Mesendoderm (in vitro differentiated cells): ENCODE results near the gene MGAT5.

Experiments used
- DNase-seq: peaks from one replicate; pipeline ENCODE4 v3.0.0; 2013
- H2AK5ac ChIP-seq: 2 replicates; pipeline ENCODE4 v1.6.1; 2013; ENCODE audit warnings: low read length, inconsistent platforms
- H2BK120ac ChIP-seq: 2 replicates; pipeline ENCODE4 v1.6.1; 2013; ENCODE audit warnings: low read depth, mild to moderate bottlenecking, low read length, moderate library complexity, mixed read lengths
- H2BK15ac ChIP-seq: replicated peaks from 2 replicates; pipeline ENCODE4 v1.6.1; 2013; ENCODE audit warnings: low read depth, mild to moderate bottlenecking, moderate library complexity
- H2BK5ac ChIP-seq: 2 replicates; pipeline ENCODE4 v1.6.1; 2013; ENCODE audit warnings: low read length, inconsistent platforms
- H3K18ac ChIP-seq: 2 replicates; pipeline ENCODE4 v1.6.1; 2013; ENCODE audit warnings: mild to moderate bottlenecking, low read length, mixed read lengths
- H3K23ac ChIP-seq: one replicate; pipeline ENCODE4 v1.6.1; 2013; ENCODE audit warnings: low read length
- H3K27ac ChIP-seq: 2 replicates; pipeline ENCODE4 v1.5.1; 2013; ENCODE audit warnings: low read depth, mild to moderate bottlenecking, inconsistent platforms, low read length, moderate library complexity
- H3K27me3 ChIP-seq: 2 replicates; pipeline ENCODE4 v1.6.1; 2013; ENCODE audit warnings: low read length, control low read depth, mild to moderate bottlenecking, inconsistent platforms; ENCODE audit not compliant: insufficient read depth, poor library complexity
- H3K36me3 ChIP-seq: 2 replicates; pipeline ENCODE4 v1.6.1; 2013; ENCODE audit warnings: low read length, inconsistent platforms; ENCODE audit not compliant: control insufficient read depth, insufficient read depth
- H3K4ac ChIP-seq: one replicate; pipeline ENCODE4 v1.6.1; 2013; ENCODE audit warnings: low read depth, mild to moderate bottlenecking, low read length, moderate library complexity
- H3K4me1 ChIP-seq: 2 replicates; pipeline ENCODE4 v1.6.1; 2013; ENCODE audit warnings: low read depth, low read length, inconsistent platforms; ENCODE audit not compliant: control insufficient read depth
- H3K4me2 ChIP-seq: 2 replicates; pipeline ENCODE4 v1.6.1; 2013; ENCODE audit warnings: low read length
- H3K4me3 ChIP-seq: 2 replicates; pipeline ENCODE4 v1.5.1; 2013; ENCODE audit warnings: mild to moderate bottlenecking, low read length
- H3K56ac ChIP-seq: one replicate; pipeline ENCODE4 v1.6.1; 2013; ENCODE audit warnings: low read length
- H3K79me1 ChIP-seq: 2 replicates; pipeline ENCODE4 v1.6.1; 2013; ENCODE audit warnings: low read length, inconsistent platforms
- H3K79me2 ChIP-seq: 2 replicates; pipeline ENCODE4 v1.6.1; 2013; ENCODE audit warnings: mild to moderate bottlenecking, low read length; ENCODE audit not compliant: control insufficient read depth, insufficient read depth
- H3K9ac ChIP-seq: 2 replicates; pipeline ENCODE4 v1.6.1; 2013; ENCODE audit warnings: low read length, inconsistent platforms
- H4K5ac ChIP-seq: one replicate; pipeline ENCODE4 v1.6.1; 2013; ENCODE audit warnings: low read length
- H4K8ac ChIP-seq: one replicate; pipeline ENCODE4 v1.6.1; 2013; ENCODE audit warnings: low read depth, mild to moderate bottlenecking, control low read depth, low read length, moderate library complexity
- WGBS: extraction: QIAGEN DNeasy Blood & Tissue Kit; methylation state at CpG from one replicate; pipeline ENCODE4 v1.1.7; 2013; ENCODE audit warnings: low lambda C conversion rate, missing lambda C conversion rate; ENCODE audit not compliant: insufficient coverage; ENCODE audit errors: extremely low coverage; 5-methylcytosine and 5-hydroxymethylcytosine counted together

MGAT5 gene

GRCh38 chr2:134401081-134401497 is 147.2 kb downstream of the MGAT5 start:
- H3K4ac ChIP-seq = no peak overlapping the region
- no peak for DNase-seq
- H2AK5ac ChIP-seq = no peak overlapping the region
- H3K9ac ChIP-seq = no peak overlapping the region
- H3K4me3 ChIP-seq = no peak overlapping the region
- no peaks in the 10 kb centered on the region for H3K79me2 ChIP-seq
- no peak overlapping the region for H3K23ac ChIP-seq
- H2BK5ac ChIP-seq = no peak overlapping the region
- H2BK120ac ChIP-seq = no peak overlapping the region
- no peak overlapping the region for H3K4me2 ChIP-seq
- no peak overlapping the region for H2BK15ac ChIP-seq
- H3K27ac ChIP-seq = no peak overlapping the region
- no peaks in the 10 kb centered on the region for H3K27me3 ChIP-seq
- H4K5ac ChIP-seq = no peak overlapping the region
- WGBS = no CpG with 5 or more reads among the region's 5 CpGs
- H3K18ac ChIP-seq = no peak overlapping the region
- H3K36me3 ChIP-seq = no peaks in the 10 kb centered on the region
- no peak overlapping the region for H3K56ac ChIP-seq
- H4K8ac ChIP-seq = no peak overlapping the region
- no peaks in the 10 kb centered on the region for H3K4me1 ChIP-seq
- H3K79me1 ChIP-seq = no peaks in the 10 kb centered on the region

DNA sequence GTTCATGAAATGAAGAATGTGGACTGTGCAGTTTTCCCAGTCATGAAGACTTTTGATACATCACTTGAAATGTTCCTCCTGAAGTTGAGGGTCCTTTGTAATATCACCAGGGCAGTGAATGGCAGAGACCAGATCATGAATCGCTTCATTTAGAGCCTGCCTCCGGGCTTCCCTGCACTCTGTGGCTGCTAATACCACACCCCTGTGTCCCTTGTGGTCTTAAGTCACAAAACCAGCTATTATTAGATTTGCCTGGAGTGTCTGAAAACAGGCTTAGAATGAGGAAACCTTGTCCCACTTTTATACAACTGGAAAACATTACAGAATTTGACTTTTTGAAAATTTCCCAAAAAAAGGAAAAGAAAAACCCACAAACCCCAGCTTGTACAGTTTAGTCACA is 147.9 kb downstream of the MGAT5 start:
- Histone ChIP-seq H3K27ac (no peak overlapping the region), H3K56ac (no peak overlapping the region), H3K9ac (no peak overlapping the region), H2BK120ac (no peak overlapping the region), H3K4me1 (no peaks in the 10 kb centered on the region), H3K27me3 (no peaks in the 10 kb centered on the region), H3K4ac (no peak overlapping the region), H3K36me3 (no peaks in the 10 kb centered on the region), H2AK5ac (no peak overlapping the region), H3K79me1 (no peaks in the 10 kb centered on the region), H2BK5ac (no peak overlapping the region), H3K18ac (no peak overlapping the region), H2BK15ac (no peak overlapping the region), H3K4me2 (no peak overlapping the region), H3K4me3 (no peak overlapping the region), H3K79me2 (no peaks in the 10 kb centered on the region), H4K8ac (no peak overlapping the region), H3K23ac (no peak overlapping the region), H4K5ac (no peak overlapping the region)
- DNase-seq = no peak
- no CpG with 5 or more reads among the region's 2 CpGs for WGBS

GRCh38 chr2:134402410-134402809 is 148.5 kb downstream of the MGAT5 start:
- WGBS = no CpG with 5 or more reads among the region's 1 CpG
- H3K4me3 ChIP-seq = no peak overlapping the region
- H3K27me3 ChIP-seq = no peaks in the 10 kb centered on the region
- no peak overlapping the region for H4K5ac ChIP-seq
- H4K8ac ChIP-seq = no peak overlapping the region
- no peak overlapping the region for H3K18ac ChIP-seq
- H3K4me1 ChIP-seq = no peaks in the 10 kb centered on the region
- H3K79me2 ChIP-seq = no peaks in the 10 kb centered on the region
- H3K23ac ChIP-seq = no peak overlapping the region
- no peaks in the 10 kb centered on the region for H3K36me3 ChIP-seq
- H3K4me2 ChIP-seq = no peak overlapping the region
- no peak overlapping the region for H3K27ac ChIP-seq
- no peaks in the 10 kb centered on the region for H3K79me1 ChIP-seq
- no peak overlapping the region for H2BK5ac ChIP-seq
- no peak overlapping the region for H3K56ac ChIP-seq
- H2BK15ac ChIP-seq = no peak overlapping the region
- H2BK120ac ChIP-seq = no peak overlapping the region
- H3K9ac ChIP-seq = no peak overlapping the region
- no peak for DNase-seq
- H2AK5ac ChIP-seq = no peak overlapping the region
- H3K4ac ChIP-seq = no peak overlapping the region

DNA sequence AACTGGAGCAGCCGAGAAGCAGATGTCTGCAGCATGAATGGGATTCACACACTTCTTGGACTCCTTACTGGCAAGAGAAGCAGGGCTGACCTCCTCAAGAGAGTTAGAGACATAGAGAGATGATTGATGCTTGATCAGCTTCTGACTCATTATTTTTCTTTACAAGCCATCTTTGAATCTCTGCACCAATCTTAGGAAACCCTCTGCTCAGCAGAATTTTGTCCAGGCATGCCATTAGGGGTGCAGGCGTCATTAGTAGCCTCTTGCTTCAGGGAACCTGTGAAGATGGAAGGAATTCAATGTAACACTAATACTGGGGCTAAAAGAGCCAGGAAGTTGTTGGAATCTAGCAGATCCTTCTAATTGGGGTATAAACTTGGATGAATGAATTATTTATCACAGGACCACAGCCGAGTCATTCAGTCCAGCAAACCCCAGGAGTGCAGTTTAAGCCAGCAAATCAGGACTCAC is 151.8 kb downstream of the MGAT5 start:
- Histone ChIP-seq H3K79me2 (no peaks in the 10 kb centered on the region), H2BK5ac (no peak overlapping the region), H3K79me1 (no peaks in the 10 kb centered on the region), H3K4me1 (no peaks in the 10 kb centered on the region), H4K8ac (no peak overlapping the region), H2BK120ac (no peak overlapping the region), H3K27me3 (no peaks in the 10 kb centered on the region), H3K56ac (no peak overlapping the region), H3K4me3 (no peak overlapping the region), H3K36me3 (no peaks in the 10 kb centered on the region), H3K4me2 (no peak overlapping the region), H3K9ac (no peak overlapping the region), H3K18ac (no peak overlapping the region), H2AK5ac (no peak overlapping the region), H4K5ac (no peak overlapping the region), H2BK15ac (no peak overlapping the region), H3K4ac (no peak overlapping the region), H3K23ac (no peak overlapping the region), H3K27ac (no peak overlapping the region)
- DNase-seq = no peak
- WGBS = no CpG with 5 or more reads among the region's 3 CpGs

DNA sequence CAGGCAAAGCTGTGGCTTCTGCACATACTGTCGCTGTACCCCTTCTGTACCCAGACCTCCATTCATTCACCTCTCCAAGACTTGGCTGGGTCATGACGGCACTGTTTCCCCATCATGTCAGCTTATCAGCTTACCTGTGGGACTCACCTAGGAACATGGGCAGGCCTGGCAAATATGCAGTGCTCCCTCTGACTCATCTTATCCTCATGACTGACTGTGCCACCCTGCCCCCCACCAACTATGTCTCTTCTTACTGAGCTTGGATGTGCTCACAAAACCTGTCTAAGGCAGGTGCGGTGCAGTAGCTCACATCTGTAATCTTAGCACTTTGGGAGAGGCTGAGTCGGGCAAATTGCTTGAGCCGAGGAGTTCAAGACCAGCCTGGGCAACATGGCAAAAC is 152.4 kb downstream of the MGAT5 start:
- H3K18ac ChIP-seq = no peak overlapping the region
- H3K4me2 ChIP-seq = no peak overlapping the region
- H3K9ac ChIP-seq = no peak overlapping the region
- no peaks in the 10 kb centered on the region for H3K36me3 ChIP-seq
- no peak overlapping the region for H2BK15ac ChIP-seq
- H4K8ac ChIP-seq = no peak overlapping the region
- no peak overlapping the region for H3K56ac ChIP-seq
- H2AK5ac ChIP-seq = no peak overlapping the region
- no peaks in the 10 kb centered on the region for H3K27me3 ChIP-seq
- WGBS = no CpG with 5 or more reads among the region's 5 CpGs
- H3K23ac ChIP-seq = no peak overlapping the region
- DNase-seq = no peak
- H3K4me1 ChIP-seq = no peaks in the 10 kb centered on the region
- H3K27ac ChIP-seq = no peak overlapping the region
- H3K79me1 ChIP-seq = no peaks in the 10 kb centered on the region
- no peak overlapping the region for H4K5ac ChIP-seq
- H3K4ac ChIP-seq = no peak overlapping the region
- H2BK120ac ChIP-seq = no peak overlapping the region
- no peak overlapping the region for H2BK5ac ChIP-seq
- no peak overlapping the region for H3K4me3 ChIP-seq
- no peaks in the 10 kb centered on the region for H3K79me2 ChIP-seq

DNA sequence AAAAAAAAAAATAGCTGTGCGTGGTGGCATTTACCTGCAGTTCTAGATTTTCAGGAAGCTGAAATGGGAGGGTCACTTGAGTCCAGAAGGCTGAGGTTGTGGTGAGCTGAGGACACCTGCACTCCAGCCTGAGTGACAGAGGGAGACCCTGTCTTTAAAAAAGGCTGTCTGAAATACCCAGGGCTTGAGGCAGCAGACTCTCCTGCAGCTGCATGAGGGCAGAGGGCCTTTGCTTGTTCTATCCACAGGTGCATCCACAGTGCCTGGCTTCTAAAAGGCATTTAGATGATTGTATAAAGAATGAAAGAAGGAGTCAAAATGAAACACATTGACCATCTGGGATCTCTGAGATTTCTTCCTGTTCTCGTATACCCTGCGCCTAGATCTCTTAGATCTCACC is 152.9 kb downstream of the MGAT5 start:
- no peak overlapping the region for H2AK5ac ChIP-seq
- no peaks in the 10 kb centered on the region for H3K36me3 ChIP-seq
- no peaks in the 10 kb centered on the region for H3K79me1 ChIP-seq
- no peak overlapping the region for H3K23ac ChIP-seq
- no peak overlapping the region for H4K5ac ChIP-seq
- H3K56ac ChIP-seq = no peak overlapping the region
- no peak overlapping the region for H2BK120ac ChIP-seq
- H2BK15ac ChIP-seq = no peak overlapping the region
- no peak overlapping the region for H3K4me3 ChIP-seq
- no peak overlapping the region for H3K4me2 ChIP-seq
- H3K27ac ChIP-seq = no peak overlapping the region
- no peaks in the 10 kb centered on the region for H3K79me2 ChIP-seq
- no peak overlapping the region for H2BK5ac ChIP-seq
- H3K9ac ChIP-seq = no peak overlapping the region
- WGBS = no CpG with 5 or more reads among the region's 3 CpGs
- H3K4me1 ChIP-seq = no peaks in the 10 kb centered on the region
- no peaks in the 10 kb centered on the region for H3K27me3 ChIP-seq
- no peak overlapping the region for H3K18ac ChIP-seq
- DNase-seq = no peak
- H3K4ac ChIP-seq = no peak overlapping the region
- no peak overlapping the region for H4K8ac ChIP-seq
